Lower leg skin (tissue), 3 donors: ENCODE results near the gene PDSS2.

ENCODE experiments used
- CTCF ChIP-seq, 3 donors: fragments of 450-650 bp; IDR thresholded peaks; one replicate each; pipeline ENCODE4 v1.5.1; 2016; ENCODE audit warnings: antibody characterized with exemption in 3 of 3, mild to moderate bottlenecking in 3 of 3, moderate library complexity in 2 of 3
- POLR2A ChIP-seq, 2 donors: fragments of 450-650 bp; IDR thresholded peaks; one replicate each; pipeline ENCODE4 v1.6.1; 2016 to 2017; ENCODE audit warnings: antibody characterized with exemption in 2 of 2, mild to moderate bottlenecking in 1 of 2, moderate library complexity in 1 of 2

DNA sequence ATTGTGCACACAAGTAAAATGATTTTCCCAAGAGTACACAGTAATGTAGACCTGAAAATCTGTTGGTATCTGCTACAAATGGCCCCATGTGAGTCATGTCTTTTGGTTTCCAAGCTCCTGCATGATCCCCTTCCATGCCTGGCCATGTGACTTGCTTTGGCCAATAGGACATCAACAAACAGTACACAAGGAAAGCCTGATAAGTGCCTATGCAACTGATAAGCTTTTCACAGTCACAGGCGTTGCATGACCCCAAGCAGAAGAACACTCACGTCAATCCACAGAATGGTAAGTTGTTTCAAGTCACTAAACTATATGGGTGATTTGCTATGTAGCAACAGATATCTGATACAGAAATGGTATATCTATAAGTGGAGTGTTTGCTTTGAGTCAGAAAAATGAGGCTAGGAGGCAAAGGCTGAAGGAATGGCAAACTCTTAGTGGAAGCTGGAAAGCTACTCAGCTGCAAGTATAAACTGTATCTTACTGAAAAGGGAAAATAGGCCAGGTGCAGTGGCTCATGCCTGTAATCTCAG is 184.0 kb downstream of the PDSS2 start:
- TF ChIP-seq CTCF (IDR thresholded peaks at IDR 0.05) (no peak), POLR2A (IDR thresholded peaks at IDR 0.05) (no peak)
